Liver (tissue), 9 donors: ENCODE data around the gene EDC4. TPM values are rescaled to one million over a fixed set of nuclear protein-coding genes. Genes with fewer than 3 reads are reported as not detected.

Source experiments
- DNase-seq: peaks from one replicate; pipeline ENCODE4 v3.0.0-alpha.2; 2017; ENCODE audit warnings: low spot score
- H3K27ac ChIP-seq, 2 donors: one replicate each; pipeline ENCODE4 v1.7.0; 2013; ENCODE audit warnings: inconsistent platforms in 2 of 2, low read length in 2 of 2, control low read depth in 1 of 2, low read depth in 1 of 2, mild to moderate bottlenecking in 1 of 2
- H3K27me3 ChIP-seq, 4 donors: one replicate each; pipeline versions ENCODE4 v1.6.1 to v1.7.0; 2013; ENCODE audit warnings: low read length in 3 of 4, inconsistent platforms in 1 of 4, mild to moderate bottlenecking in 1 of 4, moderate library complexity in 1 of 4; ENCODE audit not compliant: control insufficient read depth in 4 of 4, insufficient read depth in 4 of 4
- H3K36me3 ChIP-seq, 4 donors: one replicate each; pipeline versions ENCODE4 v1.6.1 to v1.7.0; 2013; ENCODE audit warnings: low read length in 3 of 4, mild to moderate bottlenecking in 3 of 4, low read depth in 1 of 4, moderate library complexity in 1 of 4; ENCODE audit not compliant: control insufficient read depth in 4 of 4, insufficient read depth in 3 of 4
- H3K4me1 ChIP-seq, 4 donors: one replicate each; pipeline versions ENCODE4 v1.6.1 to v1.7.0; 2013; ENCODE audit warnings: low read length in 3 of 4, mild to moderate bottlenecking in 3 of 4, moderate library complexity in 1 of 4; ENCODE audit not compliant: control insufficient read depth in 4 of 4, insufficient read depth in 4 of 4
- H3K4me3 ChIP-seq, 3 donors: one replicate each; pipeline versions ENCODE4 v1.6.1 to v1.7.0; 2013; ENCODE audit warnings: low read length in 3 of 3, control low read depth in 1 of 3, low read depth in 1 of 3, mild to moderate bottlenecking in 1 of 3
- H3K9ac ChIP-seq, 2 donors: one replicate each; pipeline ENCODE4 v1.7.0; 2013; ENCODE audit warnings: low read length in 2 of 2, mild to moderate bottlenecking in 2 of 2, moderate library complexity in 2 of 2, control low read depth in 1 of 2, low read depth in 1 of 2
- H3K9me3 ChIP-seq, 4 donors: one replicate each; pipeline versions ENCODE4 v1.6.1 to v1.7.0; 2013; ENCODE audit warnings: low read length in 3 of 4; ENCODE audit not compliant: control insufficient read depth in 4 of 4
- ATF3 ChIP-seq: IDR thresholded peaks from 2 replicates; pipeline ENCODE4 v1.6.1; 2016; ENCODE audit warnings: antibody characterized with exemption
- EGR1 ChIP-seq, 2 donors: IDR thresholded peaks; 2 replicates each; pipeline ENCODE4 v1.6.1; 2016 to 2018; ENCODE audit warnings: antibody characterized with exemption in 2 of 2, low read depth in 2 of 2
- FOXA1 ChIP-seq: IDR thresholded peaks from 2 replicates; pipeline ENCODE4 v1.6.1; 2016; ENCODE audit warnings: antibody characterized with exemption
- FOXA2 ChIP-seq: IDR thresholded peaks from 2 replicates; pipeline ENCODE4 v1.6.1; 2016; ENCODE audit warnings: antibody characterized with exemption
- GABPA ChIP-seq, 2 donors: IDR thresholded peaks in 1 of 2; conservative IDR thresholded peaks in 1 of 2; 2 replicates each; pipeline ENCODE4 v1.6.1; 2016; ENCODE audit warnings: antibody characterized with exemption in 2 of 2, mild to moderate bottlenecking in 1 of 2, moderate library complexity in 1 of 2
- HNF4A ChIP-seq, 2 donors: conservative IDR thresholded peaks; 2 replicates each; pipeline ENCODE4 v1.6.1; 2016; ENCODE audit warnings: antibody characterized with exemption in 2 of 2, mild to moderate bottlenecking in 2 of 2
- JUND ChIP-seq, 2 donors: IDR thresholded peaks; 2 replicates each; pipeline ENCODE4 v1.6.1; 2016; ENCODE audit warnings: antibody characterized with exemption in 2 of 2
- NR2F2 ChIP-seq: IDR thresholded peaks from 2 replicates; pipeline ENCODE4 v1.6.1; 2016; ENCODE audit warnings: antibody characterized with exemption
- RAD21 ChIP-seq, 2 donors: IDR thresholded peaks; 2 replicates each; pipeline ENCODE4 v1.6.1; 2016; ENCODE audit warnings: antibody characterized with exemption in 2 of 2, mild to moderate bottlenecking in 2 of 2
- REST ChIP-seq: IDR thresholded peaks from 2 replicates; pipeline ENCODE4 v1.6.1; 2016; ENCODE audit warnings: antibody characterized with exemption, mild to moderate bottlenecking
- RXRA ChIP-seq, 2 donors: IDR thresholded peaks; 2 replicates each; pipeline ENCODE4 v1.6.1; 2017 to 2018; ENCODE audit warnings: antibody characterized with exemption in 2 of 2, mild to moderate bottlenecking in 1 of 2
- SP1 ChIP-seq: IDR thresholded peaks from 2 replicates; pipeline ENCODE4 v1.6.1; 2018; ENCODE audit warnings: antibody characterized with exemption, mild to moderate bottlenecking
- TAF1 ChIP-seq: conservative IDR thresholded peaks from 2 replicates; pipeline ENCODE4 v1.6.1; 2016; ENCODE audit warnings: antibody characterized with exemption, mild to moderate bottlenecking
- YY1 ChIP-seq: IDR thresholded peaks from 2 replicates; pipeline ENCODE4 v1.6.1; 2016; ENCODE audit warnings: antibody characterized with exemption, mild to moderate bottlenecking
- WGBS: extraction: QIAGEN DNeasy Blood & Tissue Kit; methylation state at CpG from one replicate; pipeline ENCODE4 v1.1.7; 2013; 5-methylcytosine and 5-hydroxymethylcytosine counted together
- polyA plus RNA-seq, 2 donors: library from polyadenylated mRNA; stranded (reverse) in 1 of 2; unstranded in 1 of 2; fragments of 200-250 nt in 1 of 2; fragments of >200 nt in 1 of 2; fragmentation: Nextera tagmentation in 1 of 2; extraction: Ambion mirVana in 1 of 2; gene quantifications; one replicate each; pipeline versions ENCODE4 v1.2.1 to v1.2.3, GENCODE V29; 2013 to 2015
- total RNA-seq, 2 donors: library from RNA; depleted of rRNA; stranded (reverse); fragments of >200 nt; gene quantifications; one replicate each; pipeline ENCODE4 v1.2.3, GENCODE V29; 2014
- TF ChIP-seq, protein P1 (sequence below): IDR thresholded peaks from 2 replicates; pipeline ENCODE4 v1.6.1; 2016; ENCODE audit warnings: antibody characterized with exemption
- donor health status: healthy.
- donor health status: healthy.
- donor health status: healthy.
- donor health status: healthy.
- donor health status: healthy.

EDC4 gene
- total and polyA plus RNA-seq, 4 donors = 17.7 to 26.8 (median 21.6) TPM

GRCh38 chr16:67825119-67825518 lies 47.7 kb upstream of the EDC4 start:
- Histone ChIP-seq H3K36me3 (peaks cover 0 to 29% (median 10%) of the 10 kb centered on the region in 4 donors), H3K4me1 (peaks cover 0 to 2% (median 0%) of the 10 kb centered on the region in 4 donors), H3K27me3 (no peaks in the 10 kb centered on the region), H3K9ac (no peak overlapping the region), H3K27ac (no peak overlapping the region), H3K9me3 (no peaks in the 10 kb centered on the region), H3K4me3 (no peak overlapping the region)
- WGBS = 93% methylated on average over 8 of the region's 8 CpGs
- no peak for DNase-seq
- TF ChIP-seq RAD21 (IDR thresholded peaks at IDR 0.05) (no peak), RXRA (IDR thresholded peaks at IDR 0.05) (no peak)

DNA sequence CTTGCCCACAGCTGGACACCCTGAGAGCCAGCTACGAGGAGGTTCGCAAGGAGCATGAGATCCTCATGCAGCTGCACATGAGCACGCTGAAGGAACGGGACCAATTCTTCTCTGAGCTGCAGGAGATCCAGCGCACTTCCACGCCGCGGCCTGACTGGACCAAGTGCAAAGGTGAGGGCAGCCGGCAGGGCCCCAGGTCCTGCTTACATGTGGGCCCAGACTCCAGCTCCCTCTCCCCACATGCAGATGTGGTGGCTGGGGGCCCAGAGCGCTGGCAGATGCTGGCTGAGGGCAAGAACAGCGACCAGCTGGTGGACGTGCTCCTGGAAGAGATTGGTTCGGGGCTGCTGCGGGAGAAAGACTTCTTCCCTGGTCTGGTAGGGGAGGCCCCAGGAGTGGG lies 46.9 kb upstream of the EDC4 start:
- H3K27me3 ChIP-seq = no peaks in the 10 kb centered on the region
- TF ChIP-seq NR2F2 = no peak
- TF ChIP-seq EGR1 (IDR thresholded peaks at IDR 0.05; ENCODE audit: low read depth in 2 of 2) = no peak
- no peak for TF ChIP-seq FOXA1
- no peak for TF ChIP-seq RXRA (IDR thresholded peaks at IDR 0.05)
- TF ChIP-seq, protein P1, sequence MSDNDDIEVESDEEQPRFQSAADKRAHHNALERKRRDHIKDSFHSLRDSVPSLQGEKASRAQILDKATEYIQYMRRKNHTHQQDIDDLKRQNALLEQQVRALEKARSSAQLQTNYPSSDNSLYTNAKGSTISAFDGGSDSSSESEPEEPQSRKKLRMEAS = no peak
- TF ChIP-seq HNF4A (conservative IDR thresholded peaks at IDR 0.05) = no peak
- TF ChIP-seq JUND (IDR thresholded peaks at IDR 0.05) = no peak
- TF ChIP-seq YY1 = no peak
- no peak for TF ChIP-seq TAF1
- TF ChIP-seq REST = no peak
- no peak for TF ChIP-seq SP1
- TF ChIP-seq GABPA (IDR thresholded peaks at IDR 0.05 in 1 of 2, conservative IDR thresholded peaks at IDR 0.05 in 1 of 2) = no peak

DNA sequence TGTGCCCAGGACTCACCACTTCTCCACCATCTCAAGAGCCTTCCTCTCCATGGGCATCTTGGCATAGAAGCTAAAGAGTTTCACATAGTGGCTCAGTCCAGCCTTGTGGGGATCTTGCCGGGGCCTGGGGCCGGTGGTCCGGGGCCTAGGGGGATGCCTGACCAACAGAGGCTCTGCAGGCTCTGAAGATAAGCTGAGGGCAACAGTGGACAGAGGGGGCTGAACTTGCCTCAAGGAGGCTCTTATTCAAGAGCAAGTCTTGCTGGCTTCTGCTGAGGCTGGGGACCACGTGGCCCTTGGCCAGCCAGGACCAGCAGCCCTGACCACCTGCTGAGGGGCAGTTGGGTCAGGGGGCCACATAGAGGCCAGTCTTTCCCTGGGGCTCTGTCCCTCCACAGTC lies 44.2 kb upstream of the EDC4 start:
- H3K9me3 ChIP-seq = no peaks in the 10 kb centered on the region
- no peak overlapping the region for H3K27ac ChIP-seq
- no peak for TF ChIP-seq REST
- no peak for TF ChIP-seq RXRA (IDR thresholded peaks at IDR 0.05)
- TF ChIP-seq FOXA2 = no peak
- no peak for TF ChIP-seq GABPA (IDR thresholded peaks at IDR 0.05 in 1 of 2, conservative IDR thresholded peaks at IDR 0.05 in 1 of 2)
- no peak for TF ChIP-seq TAF1
- no peak for TF ChIP-seq SP1
- TF ChIP-seq ATF3 = no peak
- no peak for TF ChIP-seq NR2F2
- TF ChIP-seq JUND (IDR thresholded peaks at IDR 0.05) = no peak
- TF ChIP-seq FOXA1 = no peak
- H3K9ac ChIP-seq = no peak overlapping the region
- H3K27me3 ChIP-seq = no peaks in the 10 kb centered on the region
- DNase-seq = no peak
- peaks cover 4 to 15% (median 8%) of the 10 kb centered on the region in 4 donors for H3K4me1 ChIP-seq
- 99% methylated on average over 4 of the region's 4 CpGs for WGBS
- no peak overlapping the region for H3K4me3 ChIP-seq
- H3K36me3 ChIP-seq = peaks cover 0 to 37% (median 19%) of the 10 kb centered on the region in 4 donors

More for the DNA sequence above, 46.9 kb upstream of the EDC4 start:
- no peak overlapping the region for H3K4me3 ChIP-seq
- H3K4me1 ChIP-seq = peaks cover 0 to 2% (median 0%) of the 10 kb centered on the region in 4 donors
- no peaks in the 10 kb centered on the region for H3K9me3 ChIP-seq
- no peak for DNase-seq
- WGBS = 96% methylated on average over 14 of the region's 14 CpGs
- peaks cover 0 to 33% (median 13%) of the 10 kb centered on the region in 4 donors for H3K36me3 ChIP-seq
- H3K9ac ChIP-seq = no peak overlapping the region
- no peak overlapping the region for H3K27ac ChIP-seq
